A549 treated with DMSO at 1 μM for 4 hours (cell line): Measurements from ENCODE around the gene TEKT5. TPM values are rescaled to one million over a fixed set of nuclear protein-coding genes. Genes with fewer than 3 reads are reported as not detected.

Source experiments
- total RNA-seq: library from RNA; stranded (reverse); fragments of 200-300 nt; extraction: Qiagen RNA extraction; gene quantifications from 5 replicates; pipeline ENCODE4 v1.2.3, GENCODE V29; 2022; ENCODE audit warnings: low read depth

The TEKT5 gene
- total RNA-seq: 0.09 to 0.19 TPM in 2 of 5 replicates, not detected in the others

DNA sequence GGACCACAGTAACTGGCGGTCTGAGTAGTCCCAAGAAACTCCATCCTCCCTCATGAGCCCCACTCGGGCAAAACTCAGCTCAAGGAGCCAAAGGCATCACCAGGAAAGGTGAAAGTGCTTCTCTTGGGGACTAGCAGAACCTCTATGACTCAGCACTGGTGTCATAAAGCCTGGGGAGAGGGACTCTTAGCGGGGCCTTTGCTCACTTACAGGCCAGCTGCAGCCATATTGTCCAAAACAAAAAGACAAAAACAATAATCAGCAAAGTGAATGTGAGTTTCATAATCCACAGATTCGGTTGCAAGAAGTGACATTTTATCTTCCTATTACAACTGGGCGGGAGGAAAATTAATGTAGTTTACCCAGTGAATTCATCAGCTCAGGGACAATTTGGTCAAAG is at the start of gene TEKT5:
TEKT5 (minus strand) TSS at position 101 of the 400 bp plus-strand sequence; CDS start at position 44, 57 bp downstream.

DNA sequence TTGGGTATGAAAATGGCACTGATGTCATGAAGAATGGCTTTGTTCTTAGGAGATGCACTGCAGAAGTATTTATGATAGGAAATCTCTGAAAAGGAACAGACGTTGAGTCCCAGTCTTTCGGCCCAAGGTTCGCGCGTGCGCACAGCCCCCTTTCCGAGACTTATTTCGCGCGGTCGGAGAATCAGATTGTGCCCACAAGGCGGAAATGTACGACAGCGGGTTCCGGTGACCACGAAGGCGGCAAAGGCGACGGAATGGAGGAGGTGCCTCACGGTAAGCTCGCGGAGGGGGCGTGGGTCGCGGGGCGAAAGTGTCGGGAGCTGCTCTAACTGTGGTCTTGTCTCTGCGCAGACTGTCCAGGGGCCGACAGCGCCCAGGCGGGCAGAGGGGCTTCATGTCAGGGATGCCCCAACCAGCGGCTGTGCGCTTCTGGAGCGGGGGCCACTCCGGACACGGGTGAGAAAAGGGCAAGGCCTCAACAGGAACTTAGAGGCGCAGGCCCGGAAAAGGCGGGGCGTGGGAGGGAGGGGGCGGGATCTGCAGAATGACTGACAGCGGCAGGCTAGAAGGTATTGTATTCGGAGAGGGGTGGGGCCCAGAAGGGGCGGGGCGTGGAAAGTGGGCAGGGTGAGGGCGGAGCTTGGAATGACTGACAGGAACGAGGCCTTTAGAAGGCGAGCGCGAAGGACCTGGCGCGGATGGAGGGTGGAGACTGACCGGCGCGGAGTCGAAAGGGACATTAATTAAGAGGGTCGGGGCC is 49.1 kb upstream of the TEKT5 start, which contains the start of gene NUBP1:
NUBP1 (plus strand) TSS at position 233 of the 760 bp plus-strand sequence; CDS start at position 255, 22 bp downstream.

DNA sequence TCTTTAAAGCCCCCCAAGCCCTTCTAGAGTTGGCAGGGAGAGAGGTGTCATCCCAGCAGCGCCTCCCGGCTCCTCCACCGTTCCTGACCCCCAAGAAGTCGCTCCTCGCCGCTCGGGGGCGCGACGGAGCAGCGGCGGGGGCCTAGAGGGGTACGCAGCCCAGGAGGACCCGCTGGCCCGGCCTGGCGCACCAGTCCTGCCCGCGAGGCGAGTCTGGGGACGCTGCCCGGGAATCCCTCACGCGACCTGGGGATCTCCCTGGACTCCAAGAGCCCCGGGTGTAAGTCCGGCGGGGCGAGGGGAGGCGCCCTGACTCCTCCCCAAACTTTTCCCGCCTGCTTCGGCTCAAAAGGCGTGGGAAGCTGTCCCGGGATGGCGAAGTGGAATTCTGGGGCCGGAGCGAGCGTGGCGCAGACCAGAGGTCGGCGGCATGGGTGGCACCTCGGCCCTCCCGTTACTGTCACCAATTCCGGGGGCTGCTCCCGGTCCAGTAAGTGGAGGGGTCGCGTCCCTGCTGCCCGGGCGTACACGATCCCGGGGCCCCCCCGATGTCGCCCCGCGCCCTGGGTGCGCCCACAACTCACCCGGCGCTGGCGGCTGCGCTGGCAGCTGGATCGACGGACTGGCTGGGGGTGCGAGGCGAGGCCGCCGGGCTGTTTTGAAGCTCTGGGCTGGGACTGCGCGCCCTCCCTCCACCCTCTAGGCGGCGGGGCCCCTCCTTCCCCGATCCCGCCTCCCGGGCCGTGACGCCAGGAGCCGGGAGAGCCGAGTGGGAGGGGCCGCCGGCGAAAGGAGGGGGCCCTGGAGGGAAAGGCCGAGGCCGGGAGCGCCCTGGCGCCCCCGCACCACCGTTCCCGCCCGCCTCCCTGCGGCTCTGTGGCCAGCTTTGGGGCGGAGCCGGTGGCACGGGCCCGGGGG is 114.5 kb downstream of the TEKT5 start, which contains the start of gene EMP2:
EMP2 (minus strand) TSS at position 634 of the 918 bp plus-strand sequence. CDS start 32,981 bp downstream, outside the sequence.

Other genes with a start within 250 kb of the TEKT5 start
- gene EMP2, start 114.3 kb downstream of the TEKT5 start, total RNA-seq: 18.3 to 27.7 TPM (median 25.3 TPM) in 5 replicates
- 42.7 to 53.8 TPM (median 44.4 TPM) in 5 replicates for gene NUBP1, start 48.9 kb upstream of the TEKT5 start, total RNA-seq
- gene TVP23A, start 123.9 kb upstream of the TEKT5 start, total RNA-seq: 0.02 to 0.09 TPM (median 0.04 TPM) in 4 of 5 replicates, not detected in the other
- gene CIITA, start 182.3 kb upstream of the TEKT5 start, total RNA-seq: 0.05 to 0.14 TPM (median 0.11 TPM) in 4 of 5 replicates, not detected in the other
- 33.2 to 42.4 TPM (median 38.3 TPM) in 5 replicates for gene DEXI, start 247.5 kb upstream of the TEKT5 start, total RNA-seq
- gene CLEC16A, start 249.6 kb upstream of the TEKT5 start, total RNA-seq: 7.2 to 9.5 TPM (median 9.0 TPM) in 5 replicates